Measurements from ENCODE around the gene OSBPL9.
"Not testable (repeated sequence)": the region's sequence is repeated elsewhere in the genome, so short reads cannot be mapped to it uniquely, and the experiment has no call there.

DNA sequence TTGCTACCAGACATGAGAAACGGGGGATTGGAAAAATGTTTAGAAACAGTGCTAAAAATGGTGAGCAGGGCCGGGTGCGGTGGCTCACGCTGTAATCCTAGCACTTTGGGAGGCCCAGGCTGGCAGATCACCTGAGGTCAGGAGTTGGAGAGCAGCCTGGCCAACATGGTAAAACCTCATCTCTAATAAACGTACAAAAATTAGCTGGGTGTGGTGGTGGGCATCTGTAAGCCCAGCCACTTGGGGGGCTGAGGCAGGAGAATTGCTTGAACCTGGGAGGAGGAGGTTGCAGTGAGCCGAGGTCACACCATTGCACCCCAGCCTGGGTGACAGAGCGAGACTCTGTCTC lies 116.5 kb downstream of the OSBPL9 start:
- TF ChIP-seq, protein P1, sequence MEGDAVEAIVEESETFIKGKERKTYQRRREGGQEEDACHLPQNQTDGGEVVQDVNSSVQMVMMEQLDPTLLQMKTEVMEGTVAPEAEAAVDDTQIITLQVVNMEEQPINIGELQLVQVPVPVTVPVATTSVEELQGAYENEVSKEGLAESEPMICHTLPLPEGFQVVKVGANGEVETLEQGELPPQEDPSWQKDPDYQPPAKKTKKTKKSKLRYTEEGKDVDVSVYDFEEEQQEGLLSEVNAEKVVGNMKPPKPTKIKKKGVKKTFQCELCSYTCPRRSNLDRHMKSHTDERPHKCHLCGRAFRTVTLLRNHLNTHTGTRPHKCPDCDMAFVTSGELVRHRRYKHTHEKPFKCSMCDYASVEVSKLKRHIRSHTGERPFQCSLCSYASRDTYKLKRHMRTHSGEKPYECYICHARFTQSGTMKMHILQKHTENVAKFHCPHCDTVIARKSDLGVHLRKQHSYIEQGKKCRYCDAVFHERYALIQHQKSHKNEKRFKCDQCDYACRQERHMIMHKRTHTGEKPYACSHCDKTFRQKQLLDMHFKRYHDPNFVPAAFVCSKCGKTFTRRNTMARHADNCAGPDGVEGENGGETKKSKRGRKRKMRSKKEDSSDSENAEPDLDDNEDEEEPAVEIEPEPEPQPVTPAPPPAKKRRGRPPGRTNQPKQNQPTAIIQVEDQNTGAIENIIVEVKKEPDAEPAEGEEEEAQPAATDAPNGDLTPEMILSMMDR (tag by site-specific recombination; IDR thresholded peaks at IDR 0.05): not testable (repeated sequence)
- TF ChIP-seq ZBTB8A (tag by site-specific recombination; IDR thresholded peaks at IDR 0.05); ZBTB1 (tag by site-specific recombination; IDR thresholded peaks at IDR 0.05); ZNF146 (tag by site-specific recombination; IDR thresholded peaks at IDR 0.05); ZNF658 (tag by site-specific recombination; IDR thresholded peaks at IDR 0.05); ZNF114 (tag by site-specific recombination; IDR thresholded peaks at IDR 0.05); KLF16 (tag by site-specific recombination; IDR thresholded peaks at IDR 0.05); TCF7L2 (IDR thresholded peaks at IDR 0.05; ENCODE audit: borderline replicate concordance, low read depth, low read length); BCL11B (tag by site-specific recombination; IDR thresholded peaks at IDR 0.05; ENCODE audit: low read depth); PRDM1 (tag by site-specific recombination; IDR thresholded peaks at IDR 0.05): not testable (repeated sequence)
- TF ChIP-seq, protein P2, sequence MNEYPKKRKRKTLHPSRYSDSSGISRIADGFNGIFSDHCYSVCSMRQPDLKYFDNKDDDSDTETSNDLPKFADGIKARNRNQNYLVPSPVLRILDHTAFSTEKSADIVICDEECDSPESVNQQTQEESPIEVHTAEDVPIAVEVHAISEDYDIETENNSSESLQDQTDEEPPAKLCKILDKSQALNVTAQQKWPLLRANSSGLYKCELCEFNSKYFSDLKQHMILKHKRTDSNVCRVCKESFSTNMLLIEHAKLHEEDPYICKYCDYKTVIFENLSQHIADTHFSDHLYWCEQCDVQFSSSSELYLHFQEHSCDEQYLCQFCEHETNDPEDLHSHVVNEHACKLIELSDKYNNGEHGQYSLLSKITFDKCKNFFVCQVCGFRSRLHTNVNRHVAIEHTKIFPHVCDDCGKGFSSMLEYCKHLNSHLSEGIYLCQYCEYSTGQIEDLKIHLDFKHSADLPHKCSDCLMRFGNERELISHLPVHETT (tag by site-specific recombination; IDR thresholded peaks at IDR 0.05): not testable (repeated sequence)
- TF ChIP-seq, protein P3, sequence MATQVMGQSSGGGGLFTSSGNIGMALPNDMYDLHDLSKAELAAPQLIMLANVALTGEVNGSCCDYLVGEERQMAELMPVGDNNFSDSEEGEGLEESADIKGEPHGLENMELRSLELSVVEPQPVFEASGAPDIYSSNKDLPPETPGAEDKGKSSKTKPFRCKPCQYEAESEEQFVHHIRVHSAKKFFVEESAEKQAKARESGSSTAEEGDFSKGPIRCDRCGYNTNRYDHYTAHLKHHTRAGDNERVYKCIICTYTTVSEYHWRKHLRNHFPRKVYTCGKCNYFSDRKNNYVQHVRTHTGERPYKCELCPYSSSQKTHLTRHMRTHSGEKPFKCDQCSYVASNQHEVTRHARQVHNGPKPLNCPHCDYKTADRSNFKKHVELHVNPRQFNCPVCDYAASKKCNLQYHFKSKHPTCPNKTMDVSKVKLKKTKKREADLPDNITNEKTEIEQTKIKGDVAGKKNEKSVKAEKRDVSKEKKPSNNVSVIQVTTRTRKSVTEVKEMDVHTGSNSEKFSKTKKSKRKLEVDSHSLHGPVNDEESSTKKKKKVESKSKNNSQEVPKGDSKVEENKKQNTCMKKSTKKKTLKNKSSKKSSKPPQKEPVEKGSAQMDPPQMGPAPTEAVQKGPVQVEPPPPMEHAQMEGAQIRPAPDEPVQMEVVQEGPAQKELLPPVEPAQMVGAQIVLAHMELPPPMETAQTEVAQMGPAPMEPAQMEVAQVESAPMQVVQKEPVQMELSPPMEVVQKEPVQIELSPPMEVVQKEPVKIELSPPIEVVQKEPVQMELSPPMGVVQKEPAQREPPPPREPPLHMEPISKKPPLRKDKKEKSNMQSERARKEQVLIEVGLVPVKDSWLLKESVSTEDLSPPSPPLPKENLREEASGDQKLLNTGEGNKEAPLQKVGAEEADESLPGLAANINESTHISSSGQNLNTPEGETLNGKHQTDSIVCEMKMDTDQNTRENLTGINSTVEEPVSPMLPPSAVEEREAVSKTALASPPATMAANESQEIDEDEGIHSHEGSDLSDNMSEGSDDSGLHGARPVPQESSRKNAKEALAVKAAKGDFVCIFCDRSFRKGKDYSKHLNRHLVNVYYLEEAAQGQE (tag by site-specific recombination; IDR thresholded peaks at IDR 0.05): peak; percentile 86
- TF ChIP-seq, protein P4, sequence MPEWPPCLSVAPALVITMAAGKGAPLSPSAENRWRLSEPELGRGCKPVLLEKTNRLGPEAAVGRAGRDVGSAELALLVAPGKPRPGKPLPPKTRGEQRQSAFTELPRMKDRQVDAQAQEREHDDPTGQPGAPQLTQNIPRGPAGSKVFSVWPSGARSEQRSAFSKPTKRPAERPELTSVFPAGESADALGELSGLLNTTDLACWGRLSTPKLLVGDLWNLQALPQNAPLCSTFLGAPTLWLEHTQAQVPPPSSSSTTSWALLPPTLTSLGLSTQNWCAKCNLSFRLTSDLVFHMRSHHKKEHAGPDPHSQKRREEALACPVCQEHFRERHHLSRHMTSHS (tag by site-specific recombination; IDR thresholded peaks at IDR 0.05): not testable (repeated sequence)
- TF ChIP-seq, protein P5, sequence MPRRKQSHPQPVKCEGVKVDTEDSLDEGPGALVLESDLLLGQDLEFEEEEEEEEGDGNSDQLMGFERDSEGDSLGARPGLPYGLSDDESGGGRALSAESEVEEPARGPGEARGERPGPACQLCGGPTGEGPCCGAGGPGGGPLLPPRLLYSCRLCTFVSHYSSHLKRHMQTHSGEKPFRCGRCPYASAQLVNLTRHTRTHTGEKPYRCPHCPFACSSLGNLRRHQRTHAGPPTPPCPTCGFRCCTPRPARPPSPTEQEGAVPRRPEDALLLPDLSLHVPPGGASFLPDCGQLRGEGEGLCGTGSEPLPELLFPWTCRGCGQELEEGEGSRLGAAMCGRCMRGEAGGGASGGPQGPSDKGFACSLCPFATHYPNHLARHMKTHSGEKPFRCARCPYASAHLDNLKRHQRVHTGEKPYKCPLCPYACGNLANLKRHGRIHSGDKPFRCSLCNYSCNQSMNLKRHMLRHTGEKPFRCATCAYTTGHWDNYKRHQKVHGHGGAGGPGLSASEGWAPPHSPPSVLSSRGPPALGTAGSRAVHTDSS (tag by site-specific recombination; IDR thresholded peaks at IDR 0.05): not testable (repeated sequence)

All from HEK293 (cell line).